Umbilical cord (tissue), 2 donors: ENCODE measurements around the gene CBLB. TPM values are rescaled to one million over a fixed set of nuclear protein-coding genes. Genes with fewer than 3 reads are reported as not detected.

Experiments used
- DNase-seq: peaks from one replicate; pipeline ENCODE4 v3.0.0-alpha.2; 2015; ENCODE audit warnings: low spot score
- total RNA-seq: library from RNA; depleted of rRNA; stranded (reverse); fragments of >200 nt; gene quantifications from one replicate; pipeline ENCODE4 v1.2.3, GENCODE V29; 2014; ENCODE audit warnings: low replicate concordance; ENCODE audit not compliant: insufficient read depth

The CBLB gene
- total RNA-seq, 1 donor from 2014 or later, result 25.5 TPM

GRCh38 chr3:105704726-105705410 is 163.9 kb downstream of the CBLB start:
- no peak for DNase-seq

- no peak for DNase-seq
Measured at GRCh38 chr3:105700575-105700974, 168.2 kb downstream of the CBLB start.

- DNase-seq, result no peak
Measured at GRCh38 chr3:105691633-105692032, 177.2 kb downstream of the CBLB start.

- no peak for DNase-seq
Measured at GRCh38 chr3:105691053-105691452, 177.8 kb downstream of the CBLB start.

GRCh38 chr3:105688821-105689220 is 180.0 kb downstream of the CBLB start:
- no peak for DNase-seq

- DNase-seq, result no peak
Measured at GRCh38 chr3:105686278-105686897, 182.4 kb downstream of the CBLB start.

- no peak for DNase-seq
Measured at GRCh38 chr3:105679951-105680350, 188.9 kb downstream of the CBLB start.

GRCh38 chr3:105678017-105678416 is 190.8 kb downstream of the CBLB start:
- DNase-seq, result no peak

GRCh38 chr3:105676621-105677300 is 192.1 kb downstream of the CBLB start:
- DNase-seq, result no peak

- peak; percentile 26 for DNase-seq
Measured at GRCh38 chr3:105674437-105675065, 194.3 kb downstream of the CBLB start.

- no peak for DNase-seq
Measured at GRCh38 chr3:105672996-105673395, 195.8 kb downstream of the CBLB start.

GRCh38 chr3:105662306-105662705 is 206.5 kb downstream of the CBLB start:
- no peak for DNase-seq

GRCh38 chr3:105661461-105661860 is 207.4 kb downstream of the CBLB start:
- DNase-seq, result no peak

GRCh38 chr3:105656651-105657504 is 211.9 kb downstream of the CBLB start:
- peak; percentile 16 for DNase-seq

- no peak for DNase-seq
Measured at GRCh38 chr3:105653868-105654267, 214.9 kb downstream of the CBLB start.

- DNase-seq, result no peak
Measured at GRCh38 chr3:105653166-105653565, 215.6 kb downstream of the CBLB start.

- DNase-seq, result no peak
Measured at GRCh38 chr3:105649480-105649879, 219.3 kb downstream of the CBLB start.

GRCh38 chr3:105647047-105647446 is 221.8 kb downstream of the CBLB start:
- peak; percentile 70 for DNase-seq

- DNase-seq, result no peak
Measured at GRCh38 chr3:105639131-105639530, 229.7 kb downstream of the CBLB start.

GRCh38 chr3:105634708-105635107 is 234.1 kb downstream of the CBLB start:
- peak; percentile 61 for DNase-seq

GRCh38 chr3:105629718-105630117 is 239.1 kb downstream of the CBLB start:
- no peak for DNase-seq
